HCT116 (cell line): Measurements from ENCODE around the gene KLF16. TPM values are rescaled to one million over a fixed set of nuclear protein-coding genes. Genes with fewer than 3 reads are reported as not detected.

Experiments
- ATAC-seq: fragments of 200-7000 bp; cut with Tn5 transposase; 2 replicates; pipeline ENCODE4 v1.9.1; 2020; ENCODE audit warnings: mild to moderate bottlenecking, moderate library complexity
- BruUV-seq: library from RNA; stranded (reverse); fragments of 400-500 nt; replicated peaks from 2 replicates; lab custom pipeline; 2021; lab: Mats Ljungman, UMichigan
- CTCF ChIA-PET: fragments of 300-600 bp; sonication (Branson Sonifier 250); formaldehyde crosslinking; loops from one replicate; lab custom pipeline; 2021; ENCODE audit warnings: antibody characterized with exemption; lab: Charles Lee
- POLR2A ChIA-PET: fragments of 300-600, 350-600 bp; sonication (Branson Sonifier 250); formaldehyde crosslinking; loops from one replicate; lab custom pipeline; 2021; ENCODE audit warnings: antibody characterized with exemption; lab: Charles Lee
- RAD21 ChIA-PET, 2 experiments: fragments of 300-600 bp; sonication (Branson Sonifier 250); formaldehyde crosslinking; loops; one replicate each; lab custom pipeline; 2023; ENCODE audit warnings: low total read pairs in 2 of 2; ENCODE audit not compliant: uncharacterized antibody in 2 of 2, unreplicated experiment in 2 of 2, low non-redundant PET in 1 of 2; lab: Charles Lee
- DNase-seq: peaks from one replicate; pipeline ENCODE4 v3.0.0-alpha.2; 2010; ENCODE audit warnings: low read depth, low spot score
- H2AFZ ChIP-seq: fragments of 200-600 bp; shearing (Covaris generic), sonication (generic); 2 replicates; pipeline ENCODE4 v1.6.1; 2017; ENCODE audit warnings: low read depth, mixed run types, mixed read lengths, antibody characterized with exemption, low read length; ENCODE audit not compliant: poor library complexity, severe bottlenecking
- H3K27ac ChIP-seq: 2 replicates; pipeline ENCODE4 v1.5.1; 2012; ENCODE audit warnings: low read depth, low read length
- H3K27me3 ChIP-seq: fragments of 200-600 bp; sonication (generic); 2 replicates; pipeline ENCODE4 v1.6.1; 2016; ENCODE audit warnings: mixed run types, low read length, mixed read lengths; ENCODE audit not compliant: insufficient read depth
- H3K36me3 ChIP-seq, 2 experiments: fragments of 200-500 bp in 1 of 2; fragments of 200-600 bp in 1 of 2; sonication (Bioruptor generic) in 1 of 2; sonication (generic) in 1 of 2; 2 replicates each; pipeline versions ENCODE4 v1.5.1 to v1.6.1; 2014 to 2016; ENCODE audit warnings: low read length in 2 of 2, inconsistent platforms in 1 of 2, mixed read lengths in 1 of 2, mixed run types in 1 of 2; ENCODE audit not compliant: insufficient read depth in 2 of 2, control insufficient read depth in 1 of 2
- H3K4me1 ChIP-seq, 2 experiments: fragments of 200-600 bp in 1 of 2; sonication (generic) in 1 of 2; 2 replicates each; pipeline versions ENCODE4 v1.5.1 to v1.6.1; 2012 to 2017; ENCODE audit warnings: low read length in 2 of 2, inconsistent platforms in 1 of 2, mild to moderate bottlenecking in 1 of 2, mixed read lengths in 1 of 2, mixed run types in 1 of 2, moderate library complexity in 1 of 2; ENCODE audit not compliant: insufficient read depth in 2 of 2, control insufficient read depth in 1 of 2
- H3K4me2 ChIP-seq: fragments of 200-600 bp; sonication (generic); 2 replicates; pipeline ENCODE4 v1.6.1; 2017; ENCODE audit warnings: mixed run types, low read length, mixed read lengths
- H3K4me3 ChIP-seq, 2 experiments: fragments of 200-600 bp in 1 of 2; sonication (generic) in 1 of 2; replicated peaks in 1 of 2; 2 replicates each; pipeline ENCODE4 v1.5.1; 2011 to 2016; ENCODE audit warnings: low read length in 2 of 2, control low read depth in 1 of 2, low read depth in 1 of 2, mild to moderate bottlenecking in 1 of 2, mixed read lengths in 1 of 2, mixed run types in 1 of 2
- H3K79me2 ChIP-seq: fragments of 200-600 bp; sonication (generic); 2 replicates; pipeline ENCODE4 v1.6.1; 2017; ENCODE audit warnings: mild to moderate bottlenecking, mixed run types, low read length, moderate library complexity, mixed read lengths; ENCODE audit not compliant: insufficient read depth
- H3K9ac ChIP-seq: fragments of 200-600 bp; sonication (generic); 2 replicates; pipeline ENCODE4 v1.6.1; 2016; ENCODE audit warnings: low read length, mixed read lengths
- H3K9me2 ChIP-seq: fragments of 200-600 bp; sonication (generic), shearing (Covaris generic); 2 replicates; pipeline ENCODE4 v1.6.1; 2017; ENCODE audit warnings: mixed run types, mild to moderate bottlenecking, moderate library complexity; ENCODE audit not compliant: insufficient read depth
- H3K9me3 ChIP-seq, 2 experiments: fragments of 200-500 bp in 1 of 2; fragments of 200-600 bp in 1 of 2; sonication (Bioruptor generic) in 1 of 2; sonication (generic) in 1 of 2; 2 replicates each; pipeline ENCODE4 v1.6.1; 2014 to 2017; ENCODE audit warnings: low read length in 2 of 2, mixed read lengths in 2 of 2, inconsistent platforms in 1 of 2, low read depth in 1 of 2, mild to moderate bottlenecking in 1 of 2, mixed run types in 1 of 2, moderate library complexity in 1 of 2; ENCODE audit not compliant: control insufficient read depth in 1 of 2, insufficient read depth in 1 of 2
- H4K20me1 ChIP-seq: fragments of 200-600 bp; sonication (generic), shearing (Covaris generic); 2 replicates; pipeline ENCODE4 v1.6.1; 2017; ENCODE audit warnings: mixed run types, mild to moderate bottlenecking, moderate library complexity; ENCODE audit not compliant: insufficient read depth
- CBX3 ChIP-seq: IDR thresholded peaks from 2 replicates; pipeline ENCODE4 v1.6.1; 2012; ENCODE audit warnings: low read depth
- CEBPB ChIP-seq: IDR thresholded peaks from 2 replicates; pipeline ENCODE4 v1.6.1; 2012; ENCODE audit warnings: low read depth
- EGR1 ChIP-seq: IDR thresholded peaks from 2 replicates; pipeline ENCODE4 v1.6.1; 2012; ENCODE audit warnings: low read depth
- ELF1 ChIP-seq: IDR thresholded peaks from 2 replicates; pipeline ENCODE4 v1.6.1; 2012; ENCODE audit warnings: low read depth, borderline replicate concordance
- EZH2 ChIP-seq: fragments of 200-600 bp; sonication (generic); IDR thresholded peaks from 2 replicates; pipeline ENCODE4 v1.6.1; 2017; ENCODE audit warnings: antibody characterized with exemption, mixed run types
- EZH2phosphoT487 ChIP-seq: fragments of 200-600 bp; IDR thresholded peaks from 2 replicates; pipeline ENCODE4 v1.6.1; 2018; ENCODE audit warnings: antibody characterized with exemption, borderline replicate concordance
- JUND ChIP-seq: IDR thresholded peaks from 2 replicates; pipeline ENCODE4 v1.6.1; 2012
- POLR2A ChIP-seq: IDR thresholded peaks from 2 replicates; pipeline ENCODE4 v1.7.0; 2011; ENCODE audit warnings: borderline replicate concordance; ENCODE audit not compliant: insufficient read depth, insufficient read length; ENCODE audit errors: extremely low read depth
- POLR2AphosphoS5 ChIP-seq: IDR thresholded peaks from 2 replicates; pipeline ENCODE4 v1.6.1; 2011; ENCODE audit warnings: mild to moderate bottlenecking, low read depth, low read length, moderate library complexity
- RAD21 ChIP-seq: IDR thresholded peaks from 2 replicates; pipeline ENCODE4 v1.6.1; 2012; ENCODE audit warnings: low read depth, mild to moderate bottlenecking
- SIN3A ChIP-seq: IDR thresholded peaks from 2 replicates; pipeline ENCODE4 v1.6.1; 2012; ENCODE audit warnings: low read depth
- SP1 ChIP-seq: IDR thresholded peaks from 2 replicates; pipeline ENCODE4 v1.6.1; 2012; ENCODE audit warnings: low read depth
- SRF ChIP-seq: IDR thresholded peaks from 2 replicates; pipeline ENCODE4 v1.6.1; 2012; ENCODE audit warnings: low read depth
- TCF7L2 ChIP-seq: IDR thresholded peaks from 2 replicates; pipeline ENCODE4 v1.7.0; 2011; ENCODE audit warnings: borderline replicate concordance, inconsistent platforms; ENCODE audit not compliant: insufficient read depth, insufficient read length; ENCODE audit errors: extremely low read depth
- ZFX ChIP-seq: fragments of 450-650 bp; IDR thresholded peaks from 2 replicates; pipeline ENCODE4 v1.6.1; 2017
- intact Hi-C: fragments of 100-400 bp; cut with micrococcal nuclease; formaldehyde crosslinking; loops from 2 replicates; pipeline ENCODE4 v1.10.0; 2022
- total RNA-seq: library from RNA; stranded (reverse); gene quantifications from one replicate; pipeline ENCODE4 v1.2.1, GENCODE V29; 2021; ENCODE audit not compliant: unreplicated experiment
- TF ChIP-seq, protein P1 (sequence below): IDR thresholded peaks from 2 replicates; pipeline ENCODE4 v1.6.1; 2011; ENCODE audit warnings: mild to moderate bottlenecking, low read length, moderate library complexity; ENCODE audit not compliant: insufficient replicate concordance; ENCODE audit errors: extremely low read depth
- TF ChIP-seq, protein P2 (sequence below), 3 experiments: fragments of 200-600 bp in 1 of 3; sonication (generic) in 1 of 3; IDR thresholded peaks in 2 of 3; conservative IDR thresholded peaks in 1 of 3; 2 replicates each; pipeline ENCODE4 v1.5.1; 2012 to 2017; ENCODE audit warnings: low read depth in 2 of 3, low read length in 2 of 3, antibody characterized with exemption in 1 of 3, borderline replicate concordance in 1 of 3, control low read depth in 1 of 3, mild to moderate bottlenecking in 1 of 3, mixed read lengths in 1 of 3, mixed run types in 1 of 3, moderate library complexity in 1 of 3; ENCODE audit not compliant: insufficient read depth in 1 of 3
- TF ChIP-seq, protein P3 (sequence below): IDR thresholded peaks from 2 replicates; pipeline ENCODE4 v1.6.1; 2012; ENCODE audit warnings: low read depth
- TF ChIP-seq, protein P4 (sequence below): IDR thresholded peaks from 2 replicates; pipeline ENCODE4 v1.6.1; 2012

Gene KLF16
- total RNA-seq, 1 experiment from 2014 or later: 64.3 TPM

DNA sequence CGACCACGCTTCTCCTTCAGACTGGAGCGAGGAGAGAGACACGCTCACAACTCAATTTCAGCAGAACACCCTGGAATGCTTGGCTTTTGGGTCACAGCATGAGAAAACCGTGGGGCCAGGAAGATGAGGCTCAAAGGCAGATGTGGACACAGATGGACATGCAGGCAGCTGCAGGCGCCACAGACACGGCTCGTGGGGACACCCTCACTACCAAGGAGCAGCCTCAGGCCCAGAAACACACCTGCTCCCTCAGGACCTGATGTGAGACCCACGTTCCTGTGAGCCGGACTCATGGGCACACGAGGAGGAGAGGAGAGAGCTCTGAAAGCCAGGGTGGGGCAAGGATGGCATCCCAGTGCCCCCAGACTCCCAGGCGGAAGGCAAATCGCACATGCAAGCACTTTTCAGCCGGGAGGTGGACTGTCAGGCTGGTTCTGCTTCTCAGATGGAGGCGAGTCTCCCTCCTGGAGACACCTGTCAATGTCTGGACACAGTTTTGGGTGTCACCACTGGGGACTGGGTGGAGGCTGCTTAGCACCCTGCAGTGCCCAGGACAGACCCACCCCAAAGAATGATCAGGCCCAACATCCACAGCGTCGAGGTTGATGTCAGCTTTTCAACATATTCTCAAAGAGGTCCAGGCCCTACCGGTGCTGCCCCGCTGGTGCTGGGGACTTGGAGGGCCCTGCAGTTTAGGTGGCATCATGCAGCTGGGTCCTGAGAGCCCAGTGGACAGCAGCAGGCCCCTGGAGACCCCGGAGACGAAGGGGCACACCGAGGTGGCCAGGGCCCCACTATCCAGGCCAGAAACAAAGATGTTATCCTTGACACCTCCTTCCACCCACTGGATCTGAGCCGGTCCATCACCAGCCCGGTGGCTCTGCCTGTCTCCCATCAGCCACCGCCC, 19.7 kb upstream of the KLF16 start:
- DNase-seq (no peak), ATAC-seq (no peak)
- Histone ChIP-seq H3K36me3 (no peaks in the 10 kb centered on the region), H3K79me2 (peaks cover 44% of the 10 kb centered on the region), H3K27me3 (no peaks in the 10 kb centered on the region), H3K9ac (peak overlapping the region; percentile 94), H3K4me1 (peaks cover 10 to 30% of the 10 kb centered on the region in 2 experiments; a peak in 3 of 4 replicates), H3K27ac (no peak overlapping the region), H3K4me2 (peak overlapping the region; percentile 94), H4K20me1 (no peaks in the 10 kb centered on the region), H2AFZ (no peak overlapping the region), H3K9me2 (no peaks in the 10 kb centered on the region), H3K4me3 (no peak overlapping the region; a peak in 1 of 4 replicates), H3K9me3 (no peaks in the 10 kb centered on the region)
- ChIA-PET CTCF (no interaction called here), POLR2A (no interaction called here), RAD21 (no interaction called here)
- BruUV-seq: no TSS peak
- no peak for TF ChIP-seq SP1
- TF ChIP-seq, protein P1, sequence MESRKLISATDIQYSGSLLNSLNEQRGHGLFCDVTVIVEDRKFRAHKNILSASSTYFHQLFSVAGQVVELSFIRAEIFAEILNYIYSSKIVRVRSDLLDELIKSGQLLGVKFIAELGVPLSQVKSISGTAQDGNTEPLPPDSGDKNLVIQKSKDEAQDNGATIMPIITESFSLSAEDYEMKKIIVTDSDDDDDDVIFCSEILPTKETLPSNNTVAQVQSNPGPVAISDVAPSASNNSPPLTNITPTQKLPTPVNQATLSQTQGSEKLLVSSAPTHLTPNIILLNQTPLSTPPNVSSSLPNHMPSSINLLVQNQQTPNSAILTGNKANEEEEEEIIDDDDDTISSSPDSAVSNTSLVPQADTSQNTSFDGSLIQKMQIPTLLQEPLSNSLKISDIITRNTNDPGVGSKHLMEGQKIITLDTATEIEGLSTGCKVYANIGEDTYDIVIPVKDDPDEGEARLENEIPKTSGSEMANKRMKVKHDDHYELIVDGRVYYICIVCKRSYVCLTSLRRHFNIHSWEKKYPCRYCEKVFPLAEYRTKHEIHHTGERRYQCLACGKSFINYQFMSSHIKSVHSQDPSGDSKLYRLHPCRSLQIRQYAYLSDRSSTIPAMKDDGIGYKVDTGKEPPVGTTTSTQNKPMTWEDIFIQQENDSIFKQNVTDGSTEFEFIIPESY: no peak
- no peak for TF ChIP-seq ELF1
- TF ChIP-seq TCF7L2: no peak
- no peak for TF ChIP-seq POLR2AphosphoS5
- no peak for TF ChIP-seq SRF
- TF ChIP-seq, protein P2, sequence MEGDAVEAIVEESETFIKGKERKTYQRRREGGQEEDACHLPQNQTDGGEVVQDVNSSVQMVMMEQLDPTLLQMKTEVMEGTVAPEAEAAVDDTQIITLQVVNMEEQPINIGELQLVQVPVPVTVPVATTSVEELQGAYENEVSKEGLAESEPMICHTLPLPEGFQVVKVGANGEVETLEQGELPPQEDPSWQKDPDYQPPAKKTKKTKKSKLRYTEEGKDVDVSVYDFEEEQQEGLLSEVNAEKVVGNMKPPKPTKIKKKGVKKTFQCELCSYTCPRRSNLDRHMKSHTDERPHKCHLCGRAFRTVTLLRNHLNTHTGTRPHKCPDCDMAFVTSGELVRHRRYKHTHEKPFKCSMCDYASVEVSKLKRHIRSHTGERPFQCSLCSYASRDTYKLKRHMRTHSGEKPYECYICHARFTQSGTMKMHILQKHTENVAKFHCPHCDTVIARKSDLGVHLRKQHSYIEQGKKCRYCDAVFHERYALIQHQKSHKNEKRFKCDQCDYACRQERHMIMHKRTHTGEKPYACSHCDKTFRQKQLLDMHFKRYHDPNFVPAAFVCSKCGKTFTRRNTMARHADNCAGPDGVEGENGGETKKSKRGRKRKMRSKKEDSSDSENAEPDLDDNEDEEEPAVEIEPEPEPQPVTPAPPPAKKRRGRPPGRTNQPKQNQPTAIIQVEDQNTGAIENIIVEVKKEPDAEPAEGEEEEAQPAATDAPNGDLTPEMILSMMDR (IDR thresholded peaks at IDR 0.05 in 2 of 3, conservative IDR thresholded peaks at IDR 0.05 in 1 of 3; ENCODE audit: borderline replicate concordance in 1 of 3, insufficient read depth in 1 of 3, low read depth in 2 of 3, low read length in 2 of 3): no peak
- TF ChIP-seq EZH2: no peak
- TF ChIP-seq, protein P3, sequence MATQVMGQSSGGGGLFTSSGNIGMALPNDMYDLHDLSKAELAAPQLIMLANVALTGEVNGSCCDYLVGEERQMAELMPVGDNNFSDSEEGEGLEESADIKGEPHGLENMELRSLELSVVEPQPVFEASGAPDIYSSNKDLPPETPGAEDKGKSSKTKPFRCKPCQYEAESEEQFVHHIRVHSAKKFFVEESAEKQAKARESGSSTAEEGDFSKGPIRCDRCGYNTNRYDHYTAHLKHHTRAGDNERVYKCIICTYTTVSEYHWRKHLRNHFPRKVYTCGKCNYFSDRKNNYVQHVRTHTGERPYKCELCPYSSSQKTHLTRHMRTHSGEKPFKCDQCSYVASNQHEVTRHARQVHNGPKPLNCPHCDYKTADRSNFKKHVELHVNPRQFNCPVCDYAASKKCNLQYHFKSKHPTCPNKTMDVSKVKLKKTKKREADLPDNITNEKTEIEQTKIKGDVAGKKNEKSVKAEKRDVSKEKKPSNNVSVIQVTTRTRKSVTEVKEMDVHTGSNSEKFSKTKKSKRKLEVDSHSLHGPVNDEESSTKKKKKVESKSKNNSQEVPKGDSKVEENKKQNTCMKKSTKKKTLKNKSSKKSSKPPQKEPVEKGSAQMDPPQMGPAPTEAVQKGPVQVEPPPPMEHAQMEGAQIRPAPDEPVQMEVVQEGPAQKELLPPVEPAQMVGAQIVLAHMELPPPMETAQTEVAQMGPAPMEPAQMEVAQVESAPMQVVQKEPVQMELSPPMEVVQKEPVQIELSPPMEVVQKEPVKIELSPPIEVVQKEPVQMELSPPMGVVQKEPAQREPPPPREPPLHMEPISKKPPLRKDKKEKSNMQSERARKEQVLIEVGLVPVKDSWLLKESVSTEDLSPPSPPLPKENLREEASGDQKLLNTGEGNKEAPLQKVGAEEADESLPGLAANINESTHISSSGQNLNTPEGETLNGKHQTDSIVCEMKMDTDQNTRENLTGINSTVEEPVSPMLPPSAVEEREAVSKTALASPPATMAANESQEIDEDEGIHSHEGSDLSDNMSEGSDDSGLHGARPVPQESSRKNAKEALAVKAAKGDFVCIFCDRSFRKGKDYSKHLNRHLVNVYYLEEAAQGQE: no peak
- TF ChIP-seq EGR1: no peak
- no peak for TF ChIP-seq RAD21
- no peak for TF ChIP-seq CEBPB
- no peak for TF ChIP-seq POLR2A
- no peak for TF ChIP-seq ZFX
- no peak for TF ChIP-seq CBX3
- no peak for TF ChIP-seq SIN3A
- no peak for TF ChIP-seq EZH2phosphoT487
- TF ChIP-seq, protein P4, sequence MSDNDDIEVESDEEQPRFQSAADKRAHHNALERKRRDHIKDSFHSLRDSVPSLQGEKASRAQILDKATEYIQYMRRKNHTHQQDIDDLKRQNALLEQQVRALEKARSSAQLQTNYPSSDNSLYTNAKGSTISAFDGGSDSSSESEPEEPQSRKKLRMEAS: no peak
- TF ChIP-seq JUND: no peak
- intact Hi-C loops: no loop called here
